B cell (primary cell): ENCODE results near the gene AUTS2. TPM values are rescaled to one million over a fixed set of nuclear protein-coding genes. Genes with fewer than 3 reads are reported as not detected.

Experiments used
- ATAC-seq: fragments of 200-7000 bp; cut with Tn5 transposase; one replicate; pipeline ENCODE4 v1.10.0; 2021; ENCODE audit warnings: low read depth, mild to moderate bottlenecking, moderate number of reproducible peaks, moderate library complexity
- CTCF ChIA-PET: fragments of 350-600 bp; sonication (Branson Sonifier 250); formaldehyde crosslinking; loops from one replicate; lab custom pipeline; 2021; ENCODE audit warnings: antibody characterized with exemption, inconsistent platforms; lab: Charles Lee
- POLR2A ChIA-PET: fragments of 350-600 bp; sonication (Branson Sonifier 250); formaldehyde crosslinking; loops from one replicate; lab custom pipeline; 2021; ENCODE audit warnings: antibody characterized with exemption; lab: Charles Lee
- DNase-seq: peaks from one replicate; pipeline ENCODE4 v3.0.0; 2013
- H2AFZ ChIP-seq: 2 replicates; pipeline ENCODE4 v1.6.1; 2012; ENCODE audit warnings: mild to moderate bottlenecking, low read depth, low read length; ENCODE audit not compliant: insufficient read depth, poor library complexity, severe bottlenecking
- H3K27ac ChIP-seq, 2 donors: 1 replicate in 1 of 2; 2 replicates in 1 of 2; pipeline ENCODE4 v1.5.1; 2012 to 2013; ENCODE audit warnings: low read length in 2 of 2, mild to moderate bottlenecking in 2 of 2, moderate library complexity in 1 of 2
- H3K27me3 ChIP-seq, 4 experiments: fragments of 200-600 bp in 1 of 4; sonication (generic) in 1 of 4; replicated peaks in 1 of 4; 1 replicate in 2 of 4; 2 replicates in 2 of 4; pipeline versions ENCODE4 v1.6.1 to v1.7.0; 2013 to 2016; ENCODE audit warnings: low read length in 3 of 4, mild to moderate bottlenecking in 2 of 4, mixed read lengths in 1 of 4, moderate library complexity in 1 of 4; ENCODE audit not compliant: insufficient read depth in 4 of 4, control insufficient read depth in 3 of 4; ENCODE audit errors: control extremely low read depth in 1 of 4
- H3K36me3 ChIP-seq, 2 experiments: replicated peaks in 1 of 2; 1 replicate in 1 of 2; 2 replicates in 1 of 2; pipeline versions ENCODE4 v1.6.1 to v1.7.1; 2013; ENCODE audit warnings: low read length in 1 of 2; ENCODE audit not compliant: insufficient read depth in 2 of 2, control insufficient read depth in 1 of 2; ENCODE audit errors: control extremely low read depth in 1 of 2, extremely low read depth in 1 of 2
- H3K4me1 ChIP-seq, 2 donors: fragments of 200-600 bp in 1 of 2; sonication (generic) in 1 of 2; 1 replicate in 1 of 2; 2 replicates in 1 of 2; pipeline versions ENCODE4 v1.5.1 to v1.6.1; 2013 to 2017; ENCODE audit warnings: low read length in 2 of 2; ENCODE audit not compliant: control insufficient read depth in 2 of 2, insufficient read depth in 2 of 2
- H3K4me2 ChIP-seq: replicated peaks from 2 replicates; pipeline ENCODE3; 2012; ENCODE audit warnings: mild to moderate bottlenecking, low read depth, low read length; ENCODE audit not compliant: poor library complexity, severe bottlenecking
- H3K4me3 ChIP-seq, 5 experiments: fragments of 200-600 bp in 1 of 5; sonication (generic) in 1 of 5; 1 replicate in 3 of 5; 2 replicates in 2 of 5; pipeline versions ENCODE4 v1.5.1 to v1.7.0; 2011 to 2016; ENCODE audit warnings: low read length in 4 of 5, mild to moderate bottlenecking in 4 of 5, low read depth in 2 of 5, control low read depth in 1 of 5, moderate library complexity in 1 of 5; ENCODE audit not compliant: insufficient read depth in 1 of 5; ENCODE audit errors: control extremely low read depth in 1 of 5, extremely low read depth in 1 of 5
- H3K79me2 ChIP-seq: fragments of 200-600 bp; sonication (generic); one replicate; pipeline ENCODE4 v1.6.0; 2016; ENCODE audit warnings: low read length; ENCODE audit not compliant: control insufficient read depth, insufficient read depth
- H3K9ac ChIP-seq: fragments of 200-600 bp; sonication (generic); 2 replicates; pipeline ENCODE4 v1.6.1; 2017; ENCODE audit warnings: mild to moderate bottlenecking, low read length, moderate library complexity
- H3K9me3 ChIP-seq, 3 donors: one replicate each; pipeline versions ENCODE4 v1.6.1 to v1.7.1; 2013; ENCODE audit warnings: low read length in 2 of 3; ENCODE audit not compliant: control insufficient read depth in 2 of 3, insufficient read depth in 1 of 3; ENCODE audit errors: control extremely low read depth in 1 of 3
- H4K20me1 ChIP-seq: 2 replicates; pipeline ENCODE4 v1.6.0; 2012; ENCODE audit warnings: mild to moderate bottlenecking, low read length; ENCODE audit not compliant: insufficient read depth, control insufficient read depth, poor library complexity, severe bottlenecking
- H3K27ac Mint-ChIP-seq: one replicate; pipeline ENCODE4 v1.8.0; 2021; ENCODE audit warnings: mixed read lengths
- H3K27me3 Mint-ChIP-seq: one replicate; pipeline ENCODE4 v1.8.0; 2021; ENCODE audit warnings: mixed read lengths
- H3K4me1 Mint-ChIP-seq: one replicate; pipeline ENCODE4 v1.8.0; 2021; ENCODE audit warnings: mixed read lengths
- H3K4me3 Mint-ChIP-seq: one replicate; pipeline ENCODE4 v1.8.0; 2021; ENCODE audit warnings: mixed read lengths
- H3K9me3 Mint-ChIP-seq: one replicate; pipeline ENCODE4 v1.8.0; 2022; ENCODE audit warnings: mixed read lengths; ENCODE audit not compliant: insufficient read depth
- CTCF ChIP-seq: fragments of 200-600 bp; IDR thresholded peaks from one replicate; pipeline ENCODE4 v1.8.0; 2022; ENCODE audit warnings: antibody characterized with exemption, mild to moderate bottlenecking
- EZH2 ChIP-seq: IDR thresholded peaks from 2 replicates; pipeline ENCODE4 v1.6.1; 2012; ENCODE audit warnings: borderline replicate concordance, low read depth, mild to moderate bottlenecking, moderate library complexity, low read length; ENCODE audit not compliant: insufficient read depth, poor library complexity, severe bottlenecking
- WGBS: methylation state at CpG from one replicate; pipeline ENCODE4 v1.1.5; 2013; ENCODE audit warnings: missing lambda C conversion rate; ENCODE audit not compliant: insufficient coverage; 5-methylcytosine and 5-hydroxymethylcytosine counted together
- intact Hi-C: fragments of 100-400 bp; cut with micrococcal nuclease; formaldehyde crosslinking; loops from one replicate; pipeline ENCODE4 v1.10.0; 2022
- polyA plus RNA-seq: library from polyadenylated mRNA; depleted of rRNA; stranded (reverse); fragments of >200 nt; gene quantifications from 2 replicates; pipeline ENCODE4 v1.2.3, GENCODE V29; 2012
- total RNA-seq, 2 donors: library from RNA; stranded (reverse); fragments of 120-200 nt in 1 of 2; gene quantifications; 1 replicate in 1 of 2; 2 replicates in 1 of 2; pipeline versions ENCODE4 v1.2.3 to v1.2.4, GENCODE V29; 2013 to 2022

The AUTS2 gene
- total and polyA plus RNA-seq, 2 donors (not counting 1 experiment from before 2014, with no cell fraction given): 22.3 to 35.0 TPM

- ATAC-seq: no peak
- POLR2A ChIA-PET: no interaction called here
- peaks cover 2 to 19% of the 10 kb centered on the region in 2 experiments for H3K36me3 ChIP-seq
- intact Hi-C loops: no loop called here
- no peak overlapping the region for H3K4me2 ChIP-seq
- no peaks in the 10 kb centered on the region for H3K4me1 ChIP-seq
- no peak overlapping the region for H3K9ac ChIP-seq
- no peak overlapping the region for H3K27ac ChIP-seq
- Mint-ChIP-seq H3K4me1 (no peaks in the 10 kb centered on the region), H3K9me3 (no peaks in the 10 kb centered on the region), H3K27ac (no peak overlapping the region), H3K4me3 (no peak overlapping the region), H3K27me3 (no peaks in the 10 kb centered on the region)
- 97% methylated on average over 50 of the region's 63 CpGs for WGBS
- no peak overlapping the region for H2AFZ ChIP-seq
- DNase-seq: no peak
- no peaks in the 10 kb centered on the region for H4K20me1 ChIP-seq
- peaks cover 0 to 8% (median 0%) of the 10 kb centered on the region in 3 donors for H3K9me3 ChIP-seq
- CTCF ChIA-PET: no interaction called here
- H3K79me2 ChIP-seq: no peaks in the 10 kb centered on the region
- TF ChIP-seq EZH2: no peak
- no peak for TF ChIP-seq CTCF
- H3K27me3 ChIP-seq: no peaks in the 10 kb centered on the region
- no peak overlapping the region for H3K4me3 ChIP-seq
Observed at GRCh38 chr7:70790215-70791073, 1192.2 kb downstream of the AUTS2 start.

GRCh38 chr7:70791341-70791740, 1193.1 kb downstream of the AUTS2 start:
- intact Hi-C loops: no loop called here
- POLR2A ChIA-PET: no interaction called here

More at GRCh38 chr7:70791341-70791740, 1193.1 kb downstream of the AUTS2 start:
- Histone ChIP-seq H3K79me2 (no peaks in the 10 kb centered on the region), H3K4me3 (no peak overlapping the region), H4K20me1 (no peaks in the 10 kb centered on the region), H3K4me1 (no peaks in the 10 kb centered on the region), H3K9ac (no peak overlapping the region), H2AFZ (no peak overlapping the region), H3K4me2 (no peak overlapping the region), H3K27me3 (no peaks in the 10 kb centered on the region), H3K27ac (no peak overlapping the region), H3K9me3 (peaks cover 0 to 8% (median 0%) of the 10 kb centered on the region in 3 donors), H3K36me3 (peaks cover 2 to 11% of the 10 kb centered on the region in 2 experiments)
- H3K27me3 Mint-ChIP-seq: no peaks in the 10 kb centered on the region
- DNase-seq: no peak
- no peak overlapping the region for H3K27ac Mint-ChIP-seq
- ATAC-seq: no peak
- TF ChIP-seq EZH2: no peak
- TF ChIP-seq CTCF: no peak
- CTCF ChIA-PET: no interaction called here
- no peaks in the 10 kb centered on the region for H3K9me3 Mint-ChIP-seq
- WGBS: 100% methylated on average over 5 of the region's 6 CpGs
- no peak overlapping the region for H3K4me3 Mint-ChIP-seq
- H3K4me1 Mint-ChIP-seq: no peaks in the 10 kb centered on the region
